K562 (cell line): ENCODE results near the gene RXRB. TPM values are rescaled to one million over a fixed set of nuclear protein-coding genes. Genes with fewer than 3 reads are reported as not detected.

Source experiments
- E2F3 ChIP-seq: fragments of 250-450 bp; sonication (Bioruptor Pico); IDR thresholded peaks from 2 replicates; pipeline ENCODE4 v1.4.0; 2020; ENCODE audit warnings: mild to moderate bottlenecking
- ESRRB ChIP-seq: fragments of 250-450 bp; sonication (Bioruptor Pico); IDR thresholded peaks from 2 replicates; pipeline ENCODE4 v1.5.0; 2020; ENCODE audit warnings: mild to moderate bottlenecking, moderate library complexity, borderline replicate concordance
- FOXJ3 ChIP-seq: sonication (generic); formaldehyde crosslinking; IDR thresholded peaks from 2 replicates; pipeline ENCODE4 v1.4.0; 2020; ENCODE audit warnings: mild to moderate bottlenecking, missing genetic modification reagents
- MEF2D ChIP-seq: conservative IDR thresholded peaks from 2 replicates; pipeline ENCODE4 v1.6.1; 2016; ENCODE audit warnings: low read depth, missing genetic modification characterization, missing compliant biosample characterization
- NFATC3 ChIP-seq: fragments of 450-650 bp; IDR thresholded peaks from 2 replicates; pipeline ENCODE4 v1.6.1; 2017; ENCODE audit warnings: mild to moderate bottlenecking
- NONO ChIP-seq, 2 experiments: fragments of 200-400 bp in 1 of 2; fragments of 450-650 bp in 1 of 2; formaldehyde crosslinking in 1 of 2; IDR thresholded peaks; 2 replicates each; pipeline ENCODE4 v1.6.1; 2017; ENCODE audit warnings: low read depth in 2 of 2, mild to moderate bottlenecking in 2 of 2, moderate library complexity in 2 of 2, low read length in 1 of 2
- NR2F6 ChIP-seq: fragments of 450-650 bp; formaldehyde crosslinking; IDR thresholded peaks from 2 replicates; pipeline ENCODE4 v1.4.0; 2020; ENCODE audit warnings: mild to moderate bottlenecking
- NRF1 ChIP-seq, 2 experiments: fragments of 450-650 bp; IDR thresholded peaks in 1 of 2; conservative IDR thresholded peaks in 1 of 2; 2 replicates each; pipeline ENCODE4 v1.6.1; 2014; ENCODE audit warnings: mild to moderate bottlenecking in 2 of 2
- SOX6 ChIP-seq: fragments of 450-650 bp; IDR thresholded peaks from 2 replicates; pipeline ENCODE4 v1.6.1; 2014; ENCODE audit warnings: mild to moderate bottlenecking
- SRSF7 ChIP-seq: fragments of 200-400 bp; formaldehyde crosslinking; optimal IDR thresholded peaks from 2 replicates; pipeline ENCODE3; 2017; ENCODE audit warnings: mild to moderate bottlenecking, low read depth, low read length
- TCF15 ChIP-seq: fragments of 250-450 bp; sonication (Bioruptor Pico); IDR thresholded peaks from 2 replicates; pipeline ENCODE4 v1.8.0; 2022; ENCODE audit warnings: moderate library complexity, mild to moderate bottlenecking, inconsistent platforms
- TFAM ChIP-seq: fragments of 250-450 bp; sonication (Bioruptor Pico); conservative IDR thresholded peaks from 2 replicates; pipeline ENCODE4 v1.5.0; 2021; ENCODE audit warnings: mild to moderate bottlenecking, moderate library complexity
- ZNF354B ChIP-seq: fragments of 250-450 bp; sonication (Bioruptor Pico); IDR thresholded peaks from 2 replicates; pipeline ENCODE4 v1.4.0; 2020
- ZNF592 ChIP-seq: fragments of 450-650 bp; IDR thresholded peaks from 2 replicates; pipeline ENCODE4 v1.6.1; 2017; ENCODE audit warnings: antibody characterized with exemption, mild to moderate bottlenecking
- polyA plus RNA-seq, 8 experiments: library from polyadenylated mRNA; depleted of rRNA in 4 of 8; stranded (reverse) in 5 of 8; unstranded in 3 of 8; fragments of >200 nt; fragmentation: Nextera tagmentation in 2 of 8; fragmentation: Illumina TruSeq in 1 of 8; extraction: Ambion mirVana in 2 of 8; extraction: Trizol in 1 of 8; gene quantifications; 2 replicates each; pipeline versions ENCODE4 v1.2.1 to v1.2.3, GENCODE V29; 2011 to 2014; ENCODE audit warnings: inconsistent platforms in 1 of 8, missing spikeins in 1 of 8
- total RNA-seq, 7 experiments: library from RNA; depleted of rRNA in 6 of 7; stranded (reverse); fragments of >200 nt in 6 of 7; fragmentation: Illumina TruSeq in 2 of 7; extraction: Trizol in 2 of 7; gene quantifications; 2 replicates each; pipeline versions ENCODE4 v1.2.1 to v1.2.3, GENCODE V29; 2011 to 2021; ENCODE audit warnings: low replicate concordance in 1 of 7
- TF ChIP-seq, protein P1 (sequence below): IDR thresholded peaks from 2 replicates; pipeline ENCODE4 v1.6.1; 2014; ENCODE audit warnings: antibody characterized with exemption
- TF ChIP-seq, protein P2 (sequence below): fragments of 450-650 bp; IDR thresholded peaks from 2 replicates; pipeline ENCODE4 v1.6.1; 2017; ENCODE audit warnings: antibody characterized with exemption

The RXRB gene
- total and polyA plus RNA-seq, 9 of the 15 experiments (the other 6 are each of a cell fraction or from before 2014, with no cell fraction given) = 0.76 to 35.5 (median 18.4) TPM

- TF ChIP-seq SOX6 = no peak
- TF ChIP-seq FOXJ3 (CRISPR knock-in tag) = no peak
- no peak for TF ChIP-seq TFAM (CRISPR knock-in tag)
- TF ChIP-seq NFATC3 = no peak
- TF ChIP-seq ESRRB (CRISPR knock-in tag) = no peak
- TF ChIP-seq MEF2D = no peak
- no peak for TF ChIP-seq ZNF592
- 0 out of 2 replicates have a peak, but pooled peaks have one; percentile 52 for TF ChIP-seq NR2F6 (CRISPR knock-in tag)
- TF ChIP-seq NRF1 (conservative IDR thresholded peaks at IDR 0.05 in 1 of 2, IDR thresholded peaks at IDR 0.05 in 1 of 2) = no peak
- TF ChIP-seq, protein P1, sequence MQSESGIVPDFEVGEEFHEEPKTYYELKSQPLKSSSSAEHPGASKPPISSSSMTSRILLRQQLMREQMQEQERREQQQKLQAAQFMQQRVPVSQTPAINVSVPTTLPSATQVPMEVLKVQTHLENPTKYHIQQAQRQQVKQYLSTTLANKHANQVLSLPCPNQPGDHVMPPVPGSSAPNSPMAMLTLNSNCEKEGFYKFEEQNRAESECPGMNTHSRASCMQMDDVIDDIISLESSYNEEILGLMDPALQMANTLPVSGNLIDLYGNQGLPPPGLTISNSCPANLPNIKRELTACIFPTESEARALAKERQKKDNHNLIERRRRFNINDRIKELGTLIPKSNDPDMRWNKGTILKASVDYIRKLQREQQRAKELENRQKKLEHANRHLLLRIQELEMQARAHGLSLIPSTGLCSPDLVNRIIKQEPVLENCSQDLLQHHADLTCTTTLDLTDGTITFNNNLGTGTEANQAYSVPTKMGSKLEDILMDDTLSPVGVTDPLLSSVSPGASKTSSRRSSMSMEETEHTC = no peak
- no peak for TF ChIP-seq NONO (IDR thresholded peaks at IDR 0.05; ENCODE audit: low read depth in 2 of 2, low read length in 1 of 2)
- no peak for TF ChIP-seq TCF15 (CRISPR knock-in tag)
- TF ChIP-seq SRSF7 = no peak
- TF ChIP-seq, protein P2, sequence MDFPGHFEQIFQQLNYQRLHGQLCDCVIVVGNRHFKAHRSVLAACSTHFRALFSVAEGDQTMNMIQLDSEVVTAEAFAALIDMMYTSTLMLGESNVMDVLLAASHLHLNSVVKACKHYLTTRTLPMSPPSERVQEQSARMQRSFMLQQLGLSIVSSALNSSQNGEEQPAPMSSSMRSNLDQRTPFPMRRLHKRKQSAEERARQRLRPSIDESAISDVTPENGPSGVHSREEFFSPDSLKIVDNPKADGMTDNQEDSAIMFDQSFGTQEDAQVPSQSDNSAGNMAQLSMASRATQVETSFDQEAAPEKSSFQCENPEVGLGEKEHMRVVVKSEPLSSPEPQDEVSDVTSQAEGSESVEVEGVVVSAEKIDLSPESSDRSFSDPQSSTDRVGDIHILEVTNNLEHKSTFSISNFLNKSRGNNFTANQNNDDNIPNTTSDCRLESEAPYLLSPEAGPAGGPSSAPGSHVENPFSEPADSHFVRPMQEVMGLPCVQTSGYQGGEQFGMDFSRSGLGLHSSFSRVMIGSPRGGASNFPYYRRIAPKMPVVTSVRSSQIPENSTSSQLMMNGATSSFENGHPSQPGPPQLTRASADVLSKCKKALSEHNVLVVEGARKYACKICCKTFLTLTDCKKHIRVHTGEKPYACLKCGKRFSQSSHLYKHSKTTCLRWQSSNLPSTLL = 0 out of 2 replicates have a peak, but pooled peaks have one; percentile 9
- TF ChIP-seq ZNF354B (CRISPR knock-in tag) = no peak
- TF ChIP-seq E2F3 (CRISPR knock-in tag) = no peak
These were observed 49.5 kb upstream of the RXRB start (continued) for GRCh38 chr6:33249732-33250630.
